Femur (tissue), 1 donor: Measurements from ENCODE around the gene GPC3.
"Not testable (repeated sequence)": the region's sequence is repeated elsewhere in the genome, so short reads cannot be mapped to it uniquely, and the experiment has no call there.

ENCODE experiments used
- DNase-seq: peaks from one replicate; pipeline ENCODE4 v3.0.0-alpha.2; 2017

GPC3 gene

GRCh38 chrX:133542476-133542875 is 442.9 kb downstream of the GPC3 start:
- no peak for DNase-seq

GRCh38 chrX:133541021-133541420 is 444.4 kb downstream of the GPC3 start:
- DNase-seq = no peak

- no peak for DNase-seq
Observed at GRCh38 chrX:133538148-133538547, 447.2 kb downstream of the GPC3 start.

GRCh38 chrX:133537142-133537541 is 448.3 kb downstream of the GPC3 start:
- DNase-seq = no peak

- DNase-seq = no peak
Observed at GRCh38 chrX:133535066-133535465, 450.3 kb downstream of the GPC3 start.

GRCh38 chrX:133534172-133534571 is 451.2 kb downstream of the GPC3 start:
- DNase-seq = no peak

GRCh38 chrX:133533249-133533648 is 452.1 kb downstream of the GPC3 start:
- DNase-seq = no peak

GRCh38 chrX:133530960-133531359 is 454.4 kb downstream of the GPC3 start:
- no peak for DNase-seq

GRCh38 chrX:133529578-133529977 is 455.8 kb downstream of the GPC3 start:
- DNase-seq = no peak

- DNase-seq = no peak
Observed at GRCh38 chrX:133527825-133528224, 457.6 kb downstream of the GPC3 start.

- DNase-seq = no peak
Observed at GRCh38 chrX:133527415-133527814, 458.0 kb downstream of the GPC3 start.

- not testable (repeated sequence) for DNase-seq
Observed at GRCh38 chrX:133526773-133527172, 458.6 kb downstream of the GPC3 start.

- peak; percentile 22 for DNase-seq
Observed at GRCh38 chrX:133523526-133523925, 461.9 kb downstream of the GPC3 start.

GRCh38 chrX:133523081-133523487 is 462.3 kb downstream of the GPC3 start:
- DNase-seq = peak; percentile 56

- DNase-seq = no peak
Observed at GRCh38 chrX:133516686-133517085, 468.7 kb downstream of the GPC3 start.

GRCh38 chrX:133514486-133514885 is 470.9 kb downstream of the GPC3 start:
- DNase-seq = no peak

- no peak for DNase-seq
Observed at GRCh38 chrX:133513123-133513522, 472.3 kb downstream of the GPC3 start.

GRCh38 chrX:133511041-133511440 is 474.4 kb downstream of the GPC3 start:
- no peak for DNase-seq

GRCh38 chrX:133497356-133497755 is 488.0 kb downstream of the GPC3 start:
- no peak for DNase-seq

GRCh38 chrX:133495464-133496391 is 489.7 kb downstream of the GPC3 start:
- DNase-seq = peak; percentile 87

GRCh38 chrX:133493366-133493765 is 492.0 kb downstream of the GPC3 start:
- DNase-seq = no peak

- DNase-seq = no peak
Observed at GRCh38 chrX:133490955-133491354, 494.4 kb downstream of the GPC3 start.
